Esophagus muscularis mucosa (tissue), 4 donors: Measurements from ENCODE around the gene PARK7.
"Not testable (repeated sequence)": the region's sequence is repeated elsewhere in the genome, so short reads cannot be mapped to it uniquely, and the experiment has no call there.

ENCODE experiments used
- EP300 ChIP-seq: sonication (generic); formaldehyde crosslinking; IDR thresholded peaks from one replicate; pipeline ENCODE4 v1.6.1; 2017; ENCODE audit warnings: antibody characterized with exemption
- POLR2A ChIP-seq: fragments of 450-650 bp; IDR thresholded peaks from one replicate; pipeline ENCODE4 v1.6.1; 2017; ENCODE audit warnings: antibody characterized with exemption, moderate library complexity, mild to moderate bottlenecking, low read depth
- POLR2AphosphoS5 ChIP-seq, 2 donors: sonication (generic); formaldehyde crosslinking; IDR thresholded peaks; one replicate each; pipeline ENCODE4 v1.6.1; 2017; ENCODE audit warnings: antibody characterized with exemption in 2 of 2
- TF ChIP-seq, protein P1 (sequence below), 3 experiments: fragments of 200-600 bp in 2 of 3; fragments of 450-650 bp in 1 of 3; sonication (generic) in 2 of 3; IDR thresholded peaks; one replicate each; pipeline ENCODE4 v1.5.1; 2017 to 2019; ENCODE audit warnings: antibody characterized with exemption in 3 of 3, mild to moderate bottlenecking in 2 of 3, moderate library complexity in 1 of 3

DNA sequence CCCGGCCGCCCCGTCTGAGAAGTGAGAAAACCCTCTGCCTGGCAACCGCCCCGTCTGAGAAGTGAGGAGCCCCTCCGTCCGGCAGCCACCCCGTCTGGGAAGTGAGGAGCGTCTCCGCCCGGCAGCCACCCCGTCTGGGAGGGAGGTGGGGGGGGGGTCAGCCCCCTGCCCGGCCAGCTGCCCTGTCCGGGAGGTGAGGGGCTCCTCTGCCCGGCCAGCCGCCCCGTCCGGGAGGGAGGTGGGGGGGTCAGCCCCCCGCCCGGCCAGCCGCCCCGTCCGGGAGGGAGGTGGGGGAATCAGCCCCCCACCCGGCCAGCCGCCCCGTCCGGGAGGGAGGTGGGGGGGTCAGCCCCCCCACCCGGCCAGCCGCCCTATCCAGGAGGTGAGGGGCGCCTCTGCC is 8.7 kb upstream of the PARK7 start:
- TF ChIP-seq, protein P1, sequence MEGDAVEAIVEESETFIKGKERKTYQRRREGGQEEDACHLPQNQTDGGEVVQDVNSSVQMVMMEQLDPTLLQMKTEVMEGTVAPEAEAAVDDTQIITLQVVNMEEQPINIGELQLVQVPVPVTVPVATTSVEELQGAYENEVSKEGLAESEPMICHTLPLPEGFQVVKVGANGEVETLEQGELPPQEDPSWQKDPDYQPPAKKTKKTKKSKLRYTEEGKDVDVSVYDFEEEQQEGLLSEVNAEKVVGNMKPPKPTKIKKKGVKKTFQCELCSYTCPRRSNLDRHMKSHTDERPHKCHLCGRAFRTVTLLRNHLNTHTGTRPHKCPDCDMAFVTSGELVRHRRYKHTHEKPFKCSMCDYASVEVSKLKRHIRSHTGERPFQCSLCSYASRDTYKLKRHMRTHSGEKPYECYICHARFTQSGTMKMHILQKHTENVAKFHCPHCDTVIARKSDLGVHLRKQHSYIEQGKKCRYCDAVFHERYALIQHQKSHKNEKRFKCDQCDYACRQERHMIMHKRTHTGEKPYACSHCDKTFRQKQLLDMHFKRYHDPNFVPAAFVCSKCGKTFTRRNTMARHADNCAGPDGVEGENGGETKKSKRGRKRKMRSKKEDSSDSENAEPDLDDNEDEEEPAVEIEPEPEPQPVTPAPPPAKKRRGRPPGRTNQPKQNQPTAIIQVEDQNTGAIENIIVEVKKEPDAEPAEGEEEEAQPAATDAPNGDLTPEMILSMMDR (IDR thresholded peaks at IDR 0.05) = not testable (repeated sequence)
- not testable (repeated sequence) for TF ChIP-seq POLR2A; EP300; POLR2AphosphoS5 (IDR thresholded peaks at IDR 0.05)
